ENCODE measurements around the gene KCNK3.

GRCh38 chr2:26653207-26654060, 39.1 kb upstream of the KCNK3 start:
- TF ChIP-seq POLR2A (IDR thresholded peaks at IDR 0.05) (no peak), CTCF (IDR thresholded peaks at IDR 0.05) (no peak)

Data from body of pancreas (tissue), 4 donors.